SKM-1 (cell line): ENCODE data around the gene WWOX.

ENCODE experiments used
- DNase-seq: peaks from one replicate; lab custom pipeline; 2025; ENCODE audit not compliant: unreplicated experiment; lab: John Stamatoyannopoulos, UW

WWOX gene

DNA sequence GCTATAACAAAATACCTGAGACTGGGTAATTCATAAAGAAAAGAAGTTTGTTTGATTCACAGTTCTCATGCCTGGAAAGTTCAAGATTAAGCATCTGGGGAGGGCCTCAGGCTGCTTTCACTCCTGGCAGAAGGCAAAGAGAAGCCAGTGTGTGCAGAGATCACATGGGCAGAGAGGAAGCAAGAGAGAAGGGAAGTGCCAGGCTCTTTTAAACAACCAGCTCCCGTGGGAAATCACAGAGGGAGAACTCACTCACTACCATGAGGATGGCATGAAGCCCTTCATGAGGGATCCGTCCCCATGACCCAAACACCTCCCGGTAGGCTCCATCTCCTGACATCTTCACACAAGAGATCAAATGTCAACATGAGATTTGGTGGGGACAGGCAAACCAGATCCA, 999.5 kb downstream of the WWOX start:
- DNase-seq = no peak

DNA sequence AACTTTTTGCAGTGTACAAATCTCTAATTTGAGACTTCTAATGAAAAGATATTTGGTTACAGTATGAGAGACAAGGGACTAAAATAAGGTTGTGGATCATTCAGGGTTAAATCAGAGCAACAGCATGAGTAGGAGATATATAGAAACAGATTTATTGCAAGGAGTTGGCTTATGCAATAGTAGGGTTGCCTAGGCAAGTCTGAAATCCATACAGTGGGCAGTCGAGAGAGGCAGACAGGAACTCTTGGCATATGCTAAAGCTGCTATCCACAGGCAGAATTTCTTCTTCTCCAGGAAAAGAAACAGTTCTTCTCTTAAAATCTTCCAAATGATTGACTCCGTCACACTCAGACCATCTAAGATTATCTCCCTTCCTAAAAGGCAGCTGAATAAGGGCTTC, 1000.3 kb downstream of the WWOX start:
- no peak for DNase-seq

DNA sequence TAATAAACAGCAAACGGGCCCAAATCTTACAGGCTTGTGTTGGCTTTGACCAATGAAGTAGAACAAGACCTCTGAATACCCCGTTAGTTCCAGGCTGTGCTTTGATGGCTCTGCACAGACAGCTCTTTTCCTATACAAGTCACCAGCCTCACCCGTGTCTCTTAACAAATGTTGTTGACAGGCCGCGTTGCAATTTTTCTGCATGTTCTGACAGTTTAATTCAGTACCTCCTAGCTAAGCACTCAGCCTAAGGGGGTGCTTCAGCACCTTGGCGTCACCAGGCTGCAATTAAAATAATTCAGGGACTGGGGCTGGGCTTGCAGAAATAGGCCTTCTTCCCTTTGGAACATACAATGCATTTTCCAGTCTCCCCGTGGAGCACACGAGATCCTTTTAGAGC, 1001.0 kb downstream of the WWOX start:
- no peak for DNase-seq

DNA sequence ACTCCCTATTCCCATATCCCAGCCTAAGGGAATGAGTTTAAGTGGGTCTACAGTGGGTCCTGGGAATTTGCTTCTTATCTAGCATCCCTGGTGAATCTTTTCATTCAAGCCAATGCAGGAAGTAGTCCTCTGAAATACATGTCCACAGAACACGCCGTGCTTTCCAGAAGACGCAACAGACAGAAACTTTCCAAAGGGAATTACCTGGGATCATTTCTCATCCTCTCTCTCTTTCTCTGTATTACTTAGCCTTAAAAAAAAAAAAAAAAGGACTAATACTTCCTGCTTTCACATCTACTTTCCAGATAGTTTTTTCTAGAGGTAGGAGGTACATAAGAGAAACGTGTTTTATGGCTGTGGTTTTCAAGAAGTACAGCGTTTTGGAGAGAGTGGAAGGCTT, 1002.0 kb downstream of the WWOX start:
- DNase-seq = no peak

DNA sequence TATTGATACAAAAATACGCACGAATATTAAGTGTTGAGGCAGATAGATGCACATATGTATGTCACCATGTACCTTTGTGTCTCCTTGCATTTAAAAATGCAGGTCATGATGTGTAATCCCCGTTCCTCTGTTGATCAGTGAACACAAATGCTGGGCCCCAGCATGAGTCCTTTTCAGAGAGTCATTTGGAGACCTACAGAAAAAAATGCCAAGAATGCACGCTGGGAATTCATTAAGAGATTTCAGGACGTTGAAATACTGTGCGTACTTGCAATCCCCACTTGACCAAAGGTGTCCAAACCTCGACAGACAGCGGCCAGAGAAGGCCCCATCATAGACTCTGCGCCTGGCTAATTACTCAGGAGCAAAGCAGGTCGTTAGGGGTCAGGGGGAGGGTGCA, 1005.1 kb downstream of the WWOX start:
- DNase-seq = no peak

DNA sequence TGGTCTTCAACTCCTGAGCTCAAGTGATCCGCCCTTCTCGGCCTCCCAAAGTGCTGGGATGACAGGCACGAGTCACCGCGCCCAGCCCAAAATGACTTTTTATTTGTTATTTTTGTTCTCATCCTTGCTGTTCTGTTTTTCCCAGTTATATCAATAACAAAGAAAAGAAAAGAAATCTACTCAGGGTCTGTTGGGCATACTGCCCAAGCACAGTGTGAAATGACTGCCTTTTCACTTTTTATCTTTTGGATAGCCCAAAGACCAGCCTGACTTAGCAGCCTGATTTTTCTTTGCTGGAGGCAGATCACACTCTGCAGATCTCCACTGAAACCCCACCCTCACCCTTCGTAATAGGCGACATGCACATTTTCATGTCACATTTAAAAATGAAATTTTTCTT, 1007.8 kb downstream of the WWOX start:
- DNase-seq = no peak

DNA sequence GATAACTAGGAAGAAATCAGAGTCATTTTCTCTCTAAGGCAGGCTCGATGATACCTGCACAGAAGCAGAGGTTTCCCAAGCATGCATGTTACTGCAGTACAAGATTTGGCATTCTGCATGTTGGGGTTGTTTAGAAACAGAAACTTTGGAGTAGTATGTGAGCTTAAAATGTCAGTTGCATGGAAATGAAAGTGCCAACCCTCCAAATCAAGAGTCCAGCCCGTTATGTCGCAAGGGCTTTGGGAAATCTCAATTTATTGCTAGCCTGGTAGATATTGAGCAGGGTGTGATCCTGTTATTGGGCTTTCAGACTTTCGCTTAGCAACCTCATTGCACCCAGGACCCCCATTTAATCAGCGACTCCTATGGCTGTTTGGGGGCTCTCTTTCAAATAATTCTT, 1010.3 kb downstream of the WWOX start:
- no peak for DNase-seq

DNA sequence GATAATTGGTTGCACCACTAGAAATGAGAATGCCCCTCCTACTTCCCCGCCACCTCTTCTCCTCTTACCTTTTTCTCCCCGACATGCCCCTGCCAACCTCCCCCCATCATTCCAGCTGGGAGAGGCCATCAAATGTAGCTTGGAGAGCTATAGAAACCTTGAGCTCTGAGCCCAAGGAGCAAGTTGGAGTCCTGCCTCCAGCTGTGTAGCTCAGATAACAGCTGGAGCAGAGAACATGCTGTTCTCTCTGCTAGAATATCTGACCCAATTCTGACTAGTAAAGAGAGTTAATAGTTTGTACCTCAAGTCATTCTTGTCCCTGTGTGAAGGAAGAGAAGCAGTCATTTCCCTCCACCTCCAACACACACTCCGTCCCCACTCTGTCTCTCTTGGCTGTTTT, 1010.8 kb downstream of the WWOX start:
- DNase-seq = no peak

DNA sequence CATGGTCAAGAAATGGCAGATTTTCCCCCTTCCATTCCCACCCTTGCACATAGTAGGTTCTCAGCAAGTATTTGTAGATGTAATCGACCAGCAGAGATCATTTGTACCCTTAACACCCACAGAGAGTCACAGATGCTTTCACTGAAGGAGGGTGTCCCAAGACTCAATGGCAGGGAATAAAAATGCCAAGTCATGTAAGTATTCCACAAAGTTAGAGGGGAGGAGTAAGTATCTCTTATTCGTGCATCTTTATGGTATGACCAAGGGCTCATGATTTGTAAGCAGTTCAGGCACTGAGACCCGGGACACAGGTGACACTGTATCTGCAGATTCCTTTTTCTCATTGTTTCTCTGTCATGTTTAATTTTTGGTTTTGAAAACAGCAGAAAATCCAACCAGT, 1011.5 kb downstream of the WWOX start:
- no peak for DNase-seq

DNA sequence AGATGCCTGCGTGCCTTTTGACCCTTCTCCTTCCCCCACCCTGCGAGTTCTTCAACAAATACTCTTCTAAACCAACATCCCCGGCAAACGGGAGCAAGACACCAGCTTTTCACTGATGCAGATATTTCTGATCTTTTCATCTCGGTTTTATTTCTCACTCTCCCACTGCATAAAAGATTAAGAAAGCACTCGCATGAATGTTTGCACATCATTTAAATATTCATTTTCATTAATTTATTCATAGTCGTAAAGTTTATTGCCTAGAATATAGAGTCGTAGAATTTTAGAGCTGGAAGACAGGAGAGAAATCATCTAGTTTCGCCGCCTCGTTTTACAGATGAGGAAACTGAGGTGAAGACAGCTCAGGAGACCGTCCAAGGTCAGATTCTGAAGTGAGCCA, 1013.0 kb downstream of the WWOX start:
- no peak for DNase-seq

DNA sequence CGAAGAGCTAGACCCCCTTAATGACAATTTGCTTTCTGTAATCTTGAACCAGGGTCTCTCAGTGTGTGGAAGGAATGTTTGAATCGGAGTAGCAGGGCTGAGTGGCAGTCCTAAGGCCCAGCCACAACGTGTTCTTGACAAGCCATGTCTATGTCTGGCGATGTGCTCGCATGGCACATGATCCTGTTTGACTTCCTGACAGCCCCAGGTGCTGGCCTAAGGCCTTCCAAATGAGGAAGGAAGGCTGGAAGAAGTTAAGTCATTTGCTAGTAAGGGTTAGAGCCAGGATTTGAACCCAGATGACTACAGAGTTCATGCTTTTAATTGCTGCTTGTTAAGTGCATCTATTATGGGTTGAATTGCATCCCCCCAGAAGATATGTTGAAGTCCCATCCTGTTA, 1014.4 kb downstream of the WWOX start:
- DNase-seq = no peak

DNA sequence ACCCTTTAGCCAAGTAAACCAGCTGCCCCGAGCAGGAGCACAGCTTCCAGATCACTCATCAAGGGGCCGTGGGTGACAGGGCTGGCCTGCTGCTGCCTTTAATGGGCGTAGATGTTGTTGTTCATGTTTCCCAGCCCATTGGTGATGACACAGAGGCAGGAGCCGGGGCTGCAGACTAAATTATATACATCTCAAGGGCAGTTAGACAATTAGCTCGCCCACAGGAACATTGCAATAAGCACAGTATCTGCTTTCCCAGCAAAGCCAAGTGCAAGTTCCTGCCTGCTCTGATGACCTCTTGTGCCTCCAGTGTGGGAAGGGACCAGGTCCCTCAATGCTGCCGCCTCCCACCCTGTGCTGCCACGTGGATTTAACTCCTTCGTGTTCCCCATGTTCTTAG, 1015.3 kb downstream of the WWOX start:
- no peak for DNase-seq

DNA sequence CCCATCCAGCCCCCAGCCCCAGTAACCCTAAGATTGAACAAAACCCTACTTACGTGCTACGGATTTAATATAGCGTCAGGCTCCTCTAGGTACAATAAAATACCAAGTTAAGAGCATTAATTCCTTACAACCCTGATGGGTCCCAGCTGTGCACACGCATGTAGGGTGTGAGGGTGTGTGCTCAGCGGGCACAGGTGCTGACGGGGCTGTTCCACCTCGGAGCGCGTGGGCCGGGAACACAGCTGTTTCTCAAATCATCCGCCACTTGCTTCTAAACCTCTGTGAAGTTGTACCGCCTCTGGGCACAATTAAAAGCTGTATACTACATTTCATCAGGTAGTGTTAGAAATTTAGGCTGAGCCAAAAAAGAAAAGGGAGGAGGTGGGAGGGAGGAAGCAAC, 1022.5 kb downstream of the WWOX start:
- DNase-seq = no peak

DNA sequence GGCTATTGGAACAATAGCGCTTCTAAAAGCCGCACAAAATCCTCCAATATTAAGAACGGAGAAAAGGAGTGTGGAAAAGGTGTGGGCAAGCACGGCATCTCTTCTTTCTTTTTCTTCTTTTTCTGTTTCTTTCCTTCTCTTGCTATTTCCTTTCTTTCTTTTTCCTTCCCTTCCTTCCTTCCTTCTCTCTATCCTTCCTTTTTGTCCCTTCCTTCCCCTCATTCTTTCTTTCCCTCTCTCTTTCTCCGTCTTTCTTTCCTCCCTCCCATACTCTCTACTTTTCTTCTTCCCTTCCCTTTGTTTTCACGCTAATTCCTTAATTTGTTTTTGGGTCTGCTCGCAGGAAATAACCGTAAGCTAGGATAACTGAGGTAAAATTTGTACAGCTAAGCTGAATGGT, 1022.9 kb downstream of the WWOX start:
- no peak for DNase-seq

DNA sequence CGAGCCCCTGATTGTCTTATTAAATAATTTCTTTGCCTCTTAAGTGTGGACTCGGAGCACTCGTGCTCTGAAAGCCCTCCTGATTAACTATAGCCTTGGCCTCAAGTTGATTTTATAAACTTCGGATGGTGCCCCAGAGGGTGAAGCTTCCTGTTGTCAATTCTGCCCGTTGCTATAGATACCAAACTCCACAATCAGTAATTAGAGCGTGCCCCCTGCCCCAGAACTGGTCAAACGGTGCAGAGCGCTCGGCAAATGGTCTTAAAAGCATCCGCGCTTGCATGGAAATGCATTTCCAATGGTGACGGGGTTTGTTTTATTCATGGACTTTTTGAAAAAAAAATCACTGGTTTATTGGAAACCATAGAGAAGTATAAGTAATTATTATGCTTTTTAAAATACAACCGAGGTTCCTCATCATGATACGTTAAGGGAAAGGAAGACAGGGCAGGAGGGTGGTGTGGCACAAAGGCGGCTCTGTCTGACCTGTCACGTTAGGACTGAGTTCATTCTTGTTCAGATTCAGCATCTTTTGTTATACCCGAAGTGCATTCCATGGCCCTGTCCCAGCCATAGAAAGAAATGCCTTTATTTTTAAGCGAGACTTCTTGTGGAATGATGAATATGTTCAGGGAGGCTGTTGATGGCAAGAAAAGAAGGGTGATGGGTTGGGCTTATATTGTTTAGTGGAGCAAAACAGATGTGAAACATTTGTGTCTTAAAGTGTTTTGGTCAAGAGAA, 1024.7 kb downstream of the WWOX start:
- no peak for DNase-seq

DNA sequence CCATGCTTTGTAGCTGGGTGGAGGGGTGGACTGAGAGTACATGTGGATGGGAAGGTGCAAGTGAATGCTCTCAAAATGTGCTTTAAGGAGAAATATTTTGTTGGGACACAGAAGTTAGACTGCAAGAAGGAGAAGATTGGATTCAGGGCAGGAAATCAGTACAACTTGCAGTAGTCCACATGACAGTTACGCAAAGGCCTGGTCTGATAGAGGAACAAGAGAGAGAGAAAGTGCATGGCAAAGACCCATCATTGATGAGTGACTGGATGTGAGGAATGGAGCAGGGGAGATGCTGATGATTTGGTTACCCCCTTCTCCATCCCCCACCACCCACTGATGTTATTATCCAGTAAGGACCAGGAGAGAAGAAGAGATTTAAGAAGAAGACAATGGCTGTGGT, 1028.3 kb downstream of the WWOX start:
- DNase-seq = no peak

DNA sequence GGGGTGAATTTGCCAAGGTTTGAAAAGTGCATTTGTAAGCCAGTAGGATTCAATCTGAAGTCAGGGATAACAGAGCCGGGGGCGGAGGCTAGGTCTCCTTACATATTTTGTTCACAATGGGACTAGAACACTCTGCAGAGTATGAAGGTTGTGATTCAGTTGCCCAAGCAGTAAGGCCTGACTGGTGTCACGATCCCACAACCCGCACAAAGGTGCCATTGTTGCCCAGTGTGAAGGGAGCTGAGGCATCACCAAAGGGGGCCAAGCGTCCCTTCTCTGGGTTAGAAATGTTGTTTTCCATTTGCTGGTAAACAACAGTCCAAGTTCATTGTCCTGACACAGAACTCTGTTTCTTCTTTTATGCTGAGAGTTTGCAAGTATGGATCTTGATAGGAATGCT, 1029.3 kb downstream of the WWOX start:
- DNase-seq = no peak

DNA sequence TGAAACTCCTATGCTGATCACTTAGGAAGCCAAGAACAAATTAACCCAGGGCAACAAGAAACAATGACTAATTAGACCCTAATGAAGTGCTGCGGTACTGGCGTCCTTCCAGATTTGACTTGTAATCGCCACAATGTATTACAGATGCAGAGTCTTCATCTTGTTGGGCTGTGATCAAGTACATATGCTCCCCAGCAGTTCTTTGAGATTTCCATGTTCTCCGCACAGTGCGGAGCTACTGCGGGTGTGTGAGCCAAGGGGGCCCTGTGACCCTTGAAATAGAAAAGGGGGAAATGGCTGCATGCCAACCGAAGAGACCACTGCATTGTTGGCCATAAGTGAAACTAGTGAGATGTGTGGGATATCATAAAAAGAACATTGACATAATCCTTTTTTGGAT, 1031.2 kb downstream of the WWOX start:
- no peak for DNase-seq

DNA sequence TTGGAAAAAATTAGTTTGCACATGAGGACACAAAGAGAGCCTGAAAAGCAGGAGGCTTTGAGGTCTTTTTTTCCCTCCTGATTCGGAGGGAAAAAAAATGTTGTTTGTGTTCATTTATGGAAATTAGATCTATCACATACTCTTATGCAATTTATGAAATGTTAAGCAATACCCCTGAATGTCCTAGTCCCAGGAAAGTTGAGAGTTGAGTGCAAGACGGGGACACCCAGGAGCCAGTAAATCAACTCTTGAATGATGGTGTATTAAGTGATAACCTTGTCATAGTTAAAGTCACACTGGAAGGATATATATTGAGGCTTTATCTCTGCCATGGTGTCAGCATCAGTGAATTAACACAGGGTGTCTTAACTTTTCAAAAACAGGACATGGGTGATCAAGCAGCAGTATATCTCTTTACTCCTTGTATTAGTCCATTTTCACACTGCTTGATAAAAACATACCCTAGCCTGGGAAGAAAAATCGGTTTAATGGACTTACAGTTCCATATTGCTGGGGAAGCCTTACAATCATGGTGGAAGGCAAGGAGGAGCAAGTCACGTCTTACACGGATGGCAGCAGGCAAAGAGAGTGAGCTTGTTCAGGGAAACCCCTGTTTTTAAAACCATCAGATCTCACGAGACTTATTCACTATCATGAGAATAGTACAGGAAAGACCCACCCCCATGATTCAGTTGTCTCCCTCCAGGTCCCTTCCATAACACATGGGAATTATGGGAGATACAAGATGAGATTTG, 1032.0 kb downstream of the WWOX start:
- DNase-seq = no peak

DNA sequence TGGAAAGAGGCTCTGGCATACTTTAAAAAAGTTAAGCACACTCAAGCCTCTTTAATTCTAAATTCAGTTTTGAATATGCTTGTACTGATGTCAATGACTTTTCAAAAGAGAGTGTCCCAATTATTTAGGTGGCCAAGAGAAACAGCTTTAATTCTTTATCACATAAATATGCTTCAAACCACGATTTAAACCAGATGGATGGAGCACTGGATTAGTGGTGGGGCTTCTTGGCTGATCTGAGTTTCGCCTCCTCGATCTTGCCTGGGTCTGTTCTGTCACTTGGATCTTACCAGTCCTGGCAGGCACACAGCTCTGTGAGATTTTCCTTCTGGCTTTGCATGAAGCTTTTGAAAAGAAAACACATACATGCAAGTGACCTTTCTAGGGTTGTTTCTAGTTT, 1033.2 kb downstream of the WWOX start:
- no peak for DNase-seq

DNA sequence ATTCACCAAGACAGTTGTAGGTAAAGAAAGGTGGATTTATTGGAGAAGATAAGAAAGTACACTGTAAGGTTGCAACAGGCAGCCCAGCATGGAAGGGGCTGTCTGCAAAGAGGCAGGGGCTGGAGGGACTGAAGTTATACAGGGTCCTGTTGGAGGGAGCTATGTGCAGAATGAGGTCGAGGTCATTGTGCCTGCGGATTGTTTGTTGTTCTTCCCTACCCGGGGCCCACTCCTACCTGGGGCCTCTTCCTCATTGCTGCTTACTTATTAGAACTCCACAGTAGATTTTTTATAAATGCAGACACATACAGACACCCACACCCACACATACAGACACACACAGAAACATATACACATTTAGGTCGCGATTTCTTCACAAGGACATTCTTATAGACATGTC, 1034.8 kb downstream of the WWOX start:
- no peak for DNase-seq

DNA sequence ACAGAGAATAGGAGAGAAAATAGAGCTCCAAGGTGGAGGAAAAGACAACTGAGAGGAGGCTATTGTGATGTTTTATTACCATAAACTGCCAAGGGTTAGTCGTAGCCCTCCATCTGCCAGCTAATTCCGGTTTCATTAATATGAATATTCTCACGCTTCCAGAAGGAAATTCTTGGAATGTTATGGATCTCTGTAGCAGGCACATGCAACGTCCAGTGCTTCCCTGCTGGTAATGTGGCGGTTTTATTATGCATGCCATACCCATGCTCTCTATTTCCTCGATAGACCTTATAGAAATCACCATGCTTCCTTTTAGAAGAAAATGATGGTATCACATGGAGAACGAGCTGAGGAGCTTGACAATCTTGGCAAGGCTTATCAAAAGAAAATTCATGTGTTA, 1037.5 kb downstream of the WWOX start:
- DNase-seq = no peak

DNA sequence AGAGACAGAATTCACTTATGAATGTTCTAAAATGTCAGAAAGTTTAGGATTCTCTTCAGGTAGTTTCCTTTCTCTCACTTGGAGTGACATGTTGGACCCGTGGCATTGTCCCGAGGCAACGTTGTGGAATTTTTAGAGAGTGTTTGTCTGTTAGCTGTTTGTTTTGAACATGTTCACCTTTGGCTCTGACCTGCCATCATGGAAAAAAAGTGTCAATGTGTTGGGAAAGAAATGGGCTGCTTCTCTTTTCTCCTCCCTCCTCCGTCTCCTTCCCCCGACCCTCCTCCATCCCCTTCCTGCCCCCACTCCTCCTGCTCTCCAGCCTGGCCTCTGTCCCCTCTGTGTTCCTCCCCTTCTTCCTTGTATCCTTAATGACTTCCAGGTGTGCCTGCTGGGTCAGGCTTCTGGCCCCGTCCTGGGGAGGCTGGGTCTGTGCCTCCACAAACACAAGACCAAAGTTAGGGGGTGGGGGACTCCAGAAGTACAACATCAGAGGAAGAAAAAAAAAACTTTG, 1038.0 kb downstream of the WWOX start:
- no peak for DNase-seq
